Measurements from ENCODE around the gene CDC42BPA.
"Not testable (repeated sequence)": the region's sequence is repeated elsewhere in the genome, so short reads cannot be mapped to it uniquely, and the experiment has no call there.

CDC42BPA gene

DNA sequence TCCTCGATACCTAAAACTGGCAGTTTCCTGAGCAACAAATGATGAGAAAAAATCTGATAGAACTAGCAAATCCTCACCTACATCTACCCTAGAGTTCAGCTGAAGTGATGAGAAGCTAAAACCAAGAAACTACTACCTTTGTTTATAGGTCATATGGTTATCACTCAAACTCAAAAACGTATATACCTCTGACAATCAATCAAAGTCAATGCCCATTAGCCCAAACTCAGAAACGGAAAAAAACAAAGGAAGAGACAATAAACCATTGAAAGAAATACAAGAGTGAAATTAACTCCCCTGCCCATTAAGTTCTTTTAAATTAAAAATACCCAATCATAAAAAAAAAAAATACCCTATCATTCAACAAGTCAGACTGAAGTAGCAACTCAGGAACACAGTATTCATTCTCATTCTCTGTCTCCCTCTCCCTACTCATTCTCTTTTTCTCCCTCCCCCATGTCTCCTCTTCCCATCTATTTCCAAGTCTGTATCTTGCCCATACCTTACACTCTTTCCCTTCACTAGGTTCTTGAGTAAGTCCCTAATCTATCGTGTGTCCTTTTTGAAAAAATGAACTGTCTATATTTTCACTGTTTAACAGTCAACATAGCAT lies 6.8 kb downstream of the CDC42BPA start:
- in situ Hi-C loops (cut with HindIII; ENCODE audit: low sequenced_read_pairs), result no loop called here

DNA sequence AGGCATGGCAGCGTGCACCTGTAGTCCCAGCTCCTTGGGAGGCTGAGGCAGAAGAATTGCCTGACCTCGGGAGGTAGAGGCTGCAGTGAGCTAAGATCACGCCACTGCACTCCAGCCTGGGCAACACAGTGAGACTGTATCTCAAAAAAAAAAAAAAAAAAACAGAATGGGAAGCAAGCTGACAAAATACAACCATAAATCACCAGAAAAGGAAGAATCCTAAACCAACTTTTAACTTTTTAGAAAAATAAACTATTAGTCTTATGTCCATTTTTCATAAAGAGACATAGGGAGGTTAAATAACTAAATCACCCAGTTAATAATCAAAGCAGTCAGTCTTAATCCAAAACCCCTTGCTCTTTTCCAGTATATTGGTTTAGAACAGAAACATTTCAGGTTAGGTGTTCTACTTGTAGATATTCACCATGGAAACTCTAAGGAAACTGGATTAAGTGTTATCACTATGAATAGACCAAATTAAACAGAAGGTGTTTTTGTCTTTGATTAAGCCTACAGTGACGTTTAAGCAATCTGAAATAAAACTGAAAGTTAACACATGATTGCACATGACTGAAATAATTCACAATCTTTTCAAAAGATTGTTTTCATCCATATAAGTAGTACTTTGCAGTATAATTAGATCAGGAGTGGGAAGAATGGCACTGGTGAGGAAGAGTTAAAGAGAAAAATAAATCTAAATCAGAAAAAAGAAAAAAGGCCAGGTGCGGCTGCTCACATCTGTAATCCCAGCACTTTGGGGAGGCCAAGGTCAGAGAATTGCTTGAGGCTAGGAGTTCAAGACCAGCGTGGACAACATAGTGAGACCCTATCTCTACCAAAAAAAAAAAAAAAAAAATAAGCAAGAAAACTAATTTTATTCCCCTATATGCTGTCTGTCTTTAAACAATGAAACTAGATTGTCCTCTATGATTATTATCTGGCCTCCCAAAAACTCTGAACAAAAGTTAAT lies 9.6 kb downstream of the CDC42BPA start:
- in situ Hi-C loops (cut with HindIII; ENCODE audit: low sequenced_read_pairs), result no loop called here

DNA sequence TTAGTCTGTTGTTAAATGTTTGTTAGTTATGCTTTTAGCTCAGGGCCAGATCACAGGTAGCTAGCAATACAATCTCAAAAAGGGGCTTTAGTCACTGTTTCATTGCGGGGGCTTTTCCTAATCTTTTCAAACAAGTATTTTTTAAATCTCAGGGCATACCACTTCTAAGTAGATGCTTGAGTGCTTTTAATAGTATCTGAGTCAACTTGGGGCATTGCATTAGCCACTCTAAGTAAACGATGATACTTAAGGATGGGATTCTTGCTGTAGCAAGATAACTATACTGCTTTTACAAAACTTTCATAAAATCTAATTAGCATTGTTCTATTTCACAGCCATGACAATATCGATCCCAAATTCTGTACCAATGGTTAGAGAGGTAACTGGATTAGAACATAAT lies 11.6 kb downstream of the CDC42BPA start:
- in situ Hi-C loops (cut with HindIII; ENCODE audit: low sequenced_read_pairs), result no loop called here

GRCh38 chr1:227305894-227306626 lies 12.2 kb downstream of the CDC42BPA start:
- in situ Hi-C loops (cut with HindIII; ENCODE audit: low sequenced_read_pairs), result no loop called here

DNA sequence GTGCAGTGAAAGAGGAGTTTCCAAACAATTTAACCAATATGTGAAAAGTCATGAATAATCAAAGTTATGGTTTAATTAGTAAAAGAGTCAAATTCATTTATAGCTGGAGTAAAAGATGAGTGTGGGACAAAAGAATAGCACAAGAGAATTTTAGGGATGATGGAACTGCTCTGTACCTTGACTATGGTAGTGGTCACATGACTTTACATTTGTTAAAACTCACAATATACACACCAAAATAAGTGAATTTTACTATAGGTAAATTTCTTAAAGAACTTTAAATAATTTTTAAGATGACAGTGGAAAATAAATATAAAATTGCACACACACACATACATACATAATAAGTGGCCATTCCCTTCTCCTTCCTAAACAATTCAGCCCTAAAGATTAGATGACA lies 13.6 kb downstream of the CDC42BPA start:
- in situ Hi-C loops (cut with HindIII; ENCODE audit: low sequenced_read_pairs), result no loop called here

DNA sequence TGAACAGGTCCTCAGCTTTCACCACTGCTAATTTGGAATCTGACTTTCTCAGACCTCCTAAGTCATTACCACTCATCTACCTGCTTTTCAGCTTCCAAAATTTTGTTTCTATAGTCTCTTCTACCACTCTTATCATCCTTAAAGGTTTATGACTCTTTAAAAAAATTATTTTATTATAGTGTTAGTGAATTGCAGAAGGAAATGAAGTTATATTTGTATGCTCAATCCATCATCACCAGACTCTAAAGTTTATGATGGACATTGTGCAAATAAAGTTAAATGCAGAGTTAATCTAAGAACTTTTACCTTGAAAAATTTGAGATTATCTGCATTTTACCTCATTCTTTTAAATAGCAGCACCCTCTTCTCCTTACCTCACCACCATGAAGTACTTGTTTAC lies 14.6 kb downstream of the CDC42BPA start:
- in situ Hi-C loops (cut with HindIII; ENCODE audit: low sequenced_read_pairs), result no loop called here

DNA sequence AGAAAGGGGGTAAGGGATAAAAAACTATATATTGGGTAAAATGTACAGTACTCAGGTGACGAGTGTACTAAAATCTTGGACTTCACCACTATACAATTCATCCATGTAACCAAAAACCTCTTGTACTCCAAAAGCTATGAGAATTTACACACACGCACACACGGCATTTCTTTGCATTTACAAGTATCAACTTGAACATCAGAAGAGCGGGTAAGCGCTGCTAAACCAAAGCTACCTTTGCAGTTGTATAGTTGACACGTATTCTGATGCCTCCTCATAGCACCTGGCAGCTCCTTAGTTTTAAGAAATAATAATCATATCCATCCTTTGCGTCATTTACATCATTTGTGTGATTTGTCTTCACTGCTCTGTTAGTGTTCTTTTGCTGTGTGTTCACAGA lies 17.6 kb downstream of the CDC42BPA start:
- in situ Hi-C loops (cut with HindIII; ENCODE audit: low sequenced_read_pairs), result no loop called here

- in situ Hi-C loops (cut with HindIII; ENCODE audit: low sequenced_read_pairs), result loop anchor here (10.0 kb wide), 1 partner anchor 155 kb away; no protein-coding TSS in a partner anchor
These were observed 18.6 kb downstream of the CDC42BPA start for GRCh38 chr1:227299688-227300087.

GRCh38 chr1:227299241-227299627 lies 19.1 kb downstream of the CDC42BPA start:
- in situ Hi-C loops (cut with HindIII; ENCODE audit: low sequenced_read_pairs), result loop anchor here (10.0 kb wide), 1 partner anchor 154 kb away; no protein-coding TSS in a partner anchor

DNA sequence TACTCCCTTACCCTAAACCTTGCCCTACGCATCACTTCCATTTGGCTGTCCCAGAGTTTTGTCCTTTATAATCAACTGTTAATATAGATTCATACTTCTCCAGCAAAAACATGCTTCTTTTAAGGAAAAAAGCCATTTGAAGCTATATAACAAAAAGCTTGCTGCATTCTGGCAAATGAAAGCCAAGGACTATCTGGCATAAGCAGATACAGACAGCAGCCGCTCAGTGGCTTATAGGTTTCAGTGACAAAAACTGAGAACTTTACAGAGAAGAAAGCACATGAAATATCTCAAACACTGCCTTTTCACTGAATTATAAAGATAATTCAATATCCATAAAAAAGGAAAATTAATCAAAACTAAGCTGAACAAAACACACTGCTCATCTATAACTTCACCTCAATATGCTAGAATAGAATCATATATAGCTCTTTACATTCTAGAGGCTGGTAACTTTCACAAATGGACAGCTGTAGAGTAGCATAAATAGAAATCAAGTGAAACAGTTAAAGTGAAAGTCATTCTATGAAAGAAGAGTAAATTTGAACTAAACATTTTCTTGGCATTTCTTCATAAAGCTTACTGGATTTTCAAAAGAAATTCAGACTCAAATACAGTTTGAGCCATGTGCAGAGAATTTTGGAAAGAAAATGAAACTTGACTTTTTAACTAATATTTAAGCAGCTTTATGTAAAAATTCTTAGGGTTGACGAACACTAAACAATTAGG lies 19.6 kb downstream of the CDC42BPA start:
- in situ Hi-C loops (cut with HindIII; ENCODE audit: low sequenced_read_pairs), result loop anchor here (10.0 kb wide), 1 partner anchor 154 kb away; no protein-coding TSS in a partner anchor

DNA sequence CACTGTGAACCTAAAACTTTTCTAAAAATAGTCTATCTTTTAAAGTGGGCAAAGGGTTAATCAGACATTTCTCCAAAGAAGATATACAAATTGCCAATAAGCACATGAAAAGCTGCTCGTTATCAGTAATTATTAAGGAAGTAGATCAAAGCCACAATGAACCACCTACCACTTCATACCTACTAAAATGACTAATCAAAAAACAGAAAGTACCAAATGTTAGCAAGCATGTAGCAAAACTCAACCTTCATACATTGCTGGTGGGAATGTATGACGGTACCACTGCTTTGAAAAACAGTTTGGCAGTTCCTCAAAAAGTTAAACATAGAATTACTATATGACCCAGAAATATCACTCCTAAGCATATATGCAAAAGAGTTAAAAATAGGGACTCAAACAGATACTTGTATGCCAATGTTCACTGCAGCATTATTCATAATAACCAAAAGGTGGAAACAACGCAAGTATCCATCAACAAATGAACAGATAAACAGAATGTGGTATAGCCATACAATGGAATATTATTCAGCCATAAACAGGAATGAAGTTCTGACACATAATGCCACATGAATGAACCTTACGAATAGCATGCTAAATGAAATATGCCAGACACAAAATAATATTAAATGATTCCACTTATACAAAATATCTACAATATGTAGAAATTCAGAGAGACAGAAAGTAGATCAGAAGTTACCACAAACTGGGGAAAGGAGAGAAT lies 21.1 kb downstream of the CDC42BPA start:
- in situ Hi-C loops (cut with HindIII; ENCODE audit: low sequenced_read_pairs), result loop anchor here (10.0 kb wide), 1 partner anchor 152 kb away; no protein-coding TSS in a partner anchor

DNA sequence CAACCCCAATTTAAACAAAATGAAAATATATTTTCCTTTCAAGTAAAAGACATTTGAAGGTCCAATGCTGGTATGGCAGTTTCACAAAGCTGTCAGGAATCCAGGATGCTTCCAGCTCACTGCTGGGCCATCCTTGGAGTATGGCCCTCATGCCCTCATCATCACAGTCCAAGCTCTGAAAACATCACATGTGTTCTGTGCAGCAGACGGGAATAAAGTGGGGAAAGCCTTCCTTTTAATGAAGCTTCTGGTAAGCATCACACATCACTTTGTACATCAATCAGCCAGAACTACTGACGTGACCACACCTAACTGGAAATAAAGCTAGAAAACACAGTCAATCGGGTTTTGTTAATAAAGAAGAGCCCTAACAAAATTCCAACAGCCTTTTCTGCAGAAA lies 22.7 kb downstream of the CDC42BPA start:
- in situ Hi-C loops (cut with HindIII; ENCODE audit: low sequenced_read_pairs), result loop anchor here (10.0 kb wide), 1 partner anchor 151 kb away; no protein-coding TSS in a partner anchor

- in situ Hi-C loops (cut with HindIII; ENCODE audit: low sequenced_read_pairs), result no loop called here
These were observed 32.5 kb downstream of the CDC42BPA start for GRCh38 chr1:227285745-227286144.

DNA sequence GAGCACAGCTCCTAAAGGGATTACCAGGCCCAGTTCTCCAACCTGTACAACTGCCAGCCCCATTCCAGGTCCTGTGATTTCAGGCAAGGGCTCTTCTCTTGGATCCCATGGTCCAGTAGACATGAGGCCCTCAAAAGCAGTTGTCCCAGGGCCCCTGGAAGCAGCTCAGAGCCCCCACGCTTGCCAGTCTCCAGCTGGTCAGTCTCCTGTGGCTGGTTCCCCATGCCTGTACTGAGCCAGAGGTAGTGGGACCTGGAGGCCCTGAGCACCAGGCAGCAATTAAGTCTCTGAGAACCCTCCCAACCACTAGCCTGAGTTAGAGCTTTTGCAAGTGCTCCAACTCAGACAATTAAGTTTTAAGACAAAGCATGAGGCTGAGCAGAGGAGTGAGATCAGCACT lies 36.9 kb downstream of the CDC42BPA start:
- in situ Hi-C loops (cut with HindIII; ENCODE audit: low sequenced_read_pairs), result no loop called here

- in situ Hi-C loops (cut with HindIII; ENCODE audit: low sequenced_read_pairs), result no loop called here
These were observed 37.5 kb downstream of the CDC42BPA start for GRCh38 chr1:227280836-227281235.

DNA sequence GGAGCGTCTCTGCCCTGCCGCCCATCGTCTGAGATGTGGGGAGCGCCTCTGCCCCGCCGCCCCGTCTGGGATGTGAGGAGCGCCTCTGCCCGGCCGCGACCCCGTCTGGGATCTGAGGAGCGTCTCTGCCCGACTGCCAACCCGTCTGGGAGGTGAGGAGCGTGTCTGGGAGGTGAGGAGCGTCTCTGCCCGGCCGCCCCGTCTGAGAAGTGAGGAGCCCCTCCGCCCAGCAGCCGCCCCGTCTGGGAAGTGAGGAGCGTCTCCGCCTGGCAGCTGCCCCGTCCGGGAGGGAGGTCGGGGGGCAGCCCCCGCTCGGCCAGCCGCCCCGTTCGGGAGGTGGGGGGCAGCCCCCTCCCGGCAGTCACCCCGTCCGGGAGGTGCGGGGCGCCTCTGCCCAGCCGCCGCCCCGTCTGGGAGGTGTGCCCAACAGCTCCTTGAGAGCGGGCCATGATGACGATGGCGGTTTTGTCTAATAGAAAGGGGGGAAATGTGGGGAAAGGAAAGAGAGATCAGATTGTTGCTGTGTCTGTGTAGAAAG lies 42.1 kb downstream of the CDC42BPA start:
- in situ Hi-C loops (cut with HindIII; ENCODE audit: low sequenced_read_pairs), result not testable (repeated sequence)

DNA sequence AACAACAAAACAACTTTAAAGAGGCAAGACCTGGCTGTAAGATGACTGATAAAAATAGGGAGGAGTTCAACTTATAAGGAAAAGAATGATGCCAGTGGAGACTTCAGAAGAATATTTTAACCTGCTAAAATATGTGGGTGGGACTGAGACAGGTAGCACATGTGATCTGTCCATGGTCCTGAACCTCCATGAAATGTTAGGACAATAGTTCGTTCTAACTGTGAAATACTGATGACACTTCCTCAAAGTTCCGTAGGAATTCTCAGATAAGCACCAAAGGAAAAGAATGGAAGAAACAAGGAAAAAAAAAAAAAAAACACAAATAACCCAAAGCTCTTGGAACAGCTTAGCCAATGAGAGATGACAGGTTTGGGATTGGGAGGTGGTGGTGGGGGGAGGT lies 44.7 kb downstream of the CDC42BPA start:
- in situ Hi-C loops (cut with HindIII; ENCODE audit: low sequenced_read_pairs), result no loop called here

DNA sequence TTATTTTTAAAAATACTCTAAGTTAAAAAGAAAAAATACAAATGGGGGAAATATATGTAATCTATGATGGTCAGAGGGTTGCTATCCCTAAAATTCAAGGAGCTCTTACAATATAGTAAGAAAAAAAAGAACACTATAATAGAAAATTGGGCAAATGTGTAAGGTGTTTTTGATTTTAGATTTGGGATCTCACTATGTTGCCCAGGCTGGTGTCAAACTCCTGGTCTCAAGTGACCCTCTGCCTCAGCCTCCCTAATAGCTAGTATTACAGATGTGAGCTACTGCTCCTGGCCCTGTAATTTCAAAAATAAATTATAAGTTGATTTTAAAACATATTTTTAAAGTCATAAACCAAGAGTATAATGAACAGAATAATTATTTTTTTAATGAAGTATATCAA lies 45.9 kb downstream of the CDC42BPA start:
- in situ Hi-C loops (cut with HindIII; ENCODE audit: low sequenced_read_pairs), result no loop called here

DNA sequence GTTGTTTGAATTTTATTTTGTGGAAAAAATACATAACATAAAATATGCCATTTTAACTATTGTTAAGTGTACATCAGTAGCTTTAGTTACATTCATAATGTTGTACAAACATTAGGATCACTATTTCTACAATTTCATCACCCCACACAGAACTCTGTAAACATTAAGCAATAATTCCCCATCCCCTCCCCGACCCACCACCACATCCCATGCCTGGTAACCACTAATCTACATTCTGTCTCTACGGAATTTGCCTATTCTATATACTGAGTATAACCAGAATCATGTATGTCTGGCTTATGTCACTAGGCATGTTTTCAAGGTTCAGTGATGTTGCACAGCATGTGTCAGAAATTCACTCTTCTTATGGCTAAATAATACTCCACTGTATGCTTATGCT lies 47.7 kb downstream of the CDC42BPA start:
- in situ Hi-C loops (cut with HindIII; ENCODE audit: low sequenced_read_pairs), result no loop called here

DNA sequence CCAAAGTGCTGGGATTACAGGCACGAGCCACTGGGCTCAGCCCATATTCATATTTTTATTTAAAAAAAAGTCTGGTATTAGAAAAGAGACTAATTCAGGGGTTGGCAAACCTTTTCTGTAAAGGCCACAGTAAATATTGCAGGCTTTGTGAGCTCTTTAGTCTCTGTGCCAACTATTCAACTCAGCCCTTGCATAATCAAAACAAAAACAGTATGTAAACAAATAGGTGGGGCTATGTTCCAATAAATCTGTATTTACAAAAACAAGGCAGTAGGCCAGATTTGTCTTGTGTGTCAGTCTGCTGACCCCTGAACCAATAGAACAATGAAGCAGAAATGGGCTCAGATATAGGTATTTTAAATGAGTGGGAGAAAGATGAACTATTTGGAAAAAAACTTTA lies 49.3 kb downstream of the CDC42BPA start:
- in situ Hi-C loops (cut with HindIII; ENCODE audit: low sequenced_read_pairs), result no loop called here
